HG03354 (cell line): Measurements from ENCODE around the gene AKR1C1.
"Not testable (repeated sequence)": the region's sequence is repeated elsewhere in the genome, so short reads cannot be mapped to it uniquely, and the experiment has no call there.

ENCODE experiments used
- ATAC-seq: cut with Tn5 transposase; IDR thresholded peaks from one replicate; pipeline ENCODE4 v1.9.1; 2021; ENCODE audit warnings: mild to moderate bottlenecking; ENCODE audit not compliant: unreplicated experiment, poor library complexity, severe bottlenecking

The AKR1C1 gene

GRCh38 chr10:5010043-5010442 lies 46.8 kb downstream of the AKR1C1 start:
- ATAC-seq: not testable (repeated sequence)

DNA sequence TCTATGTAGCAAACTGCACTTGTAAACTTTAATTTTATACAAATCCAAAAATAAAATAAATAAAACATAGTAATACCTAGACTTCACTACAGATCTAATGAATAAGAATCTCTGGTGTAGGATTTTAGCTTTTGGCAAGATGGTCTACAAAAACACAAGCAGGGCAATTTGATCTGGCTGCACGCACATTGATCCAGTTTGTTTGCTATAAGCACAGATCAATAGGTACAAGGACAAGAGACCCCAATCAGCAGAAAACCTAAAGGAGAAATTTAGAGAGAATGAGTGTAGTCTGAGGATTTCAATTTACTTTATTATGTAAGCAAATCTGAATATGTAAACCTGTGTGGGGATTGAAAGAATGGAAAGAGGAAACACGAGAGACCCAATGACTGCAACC lies 48.2 kb downstream of the AKR1C1 start:
- not testable (repeated sequence) for ATAC-seq

DNA sequence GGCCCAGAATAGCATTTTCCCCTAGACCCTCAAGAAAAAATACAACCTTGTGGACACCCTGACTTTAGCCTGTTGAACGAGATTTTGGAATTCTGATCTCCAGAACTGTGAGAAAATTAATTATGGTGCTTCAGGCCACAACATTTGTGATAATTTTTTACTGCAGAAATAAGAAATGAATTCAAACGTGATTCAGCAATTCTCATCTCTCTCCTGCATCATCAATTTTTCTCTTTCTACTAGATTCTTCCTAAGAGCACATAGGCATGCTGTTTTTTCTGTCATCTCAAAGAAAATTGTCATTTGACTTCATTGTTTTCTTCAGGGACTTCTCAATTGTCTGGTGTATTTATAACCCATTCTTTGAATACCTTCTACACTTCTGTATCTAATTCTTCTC lies 49.4 kb downstream of the AKR1C1 start:
- no peak for ATAC-seq

DNA sequence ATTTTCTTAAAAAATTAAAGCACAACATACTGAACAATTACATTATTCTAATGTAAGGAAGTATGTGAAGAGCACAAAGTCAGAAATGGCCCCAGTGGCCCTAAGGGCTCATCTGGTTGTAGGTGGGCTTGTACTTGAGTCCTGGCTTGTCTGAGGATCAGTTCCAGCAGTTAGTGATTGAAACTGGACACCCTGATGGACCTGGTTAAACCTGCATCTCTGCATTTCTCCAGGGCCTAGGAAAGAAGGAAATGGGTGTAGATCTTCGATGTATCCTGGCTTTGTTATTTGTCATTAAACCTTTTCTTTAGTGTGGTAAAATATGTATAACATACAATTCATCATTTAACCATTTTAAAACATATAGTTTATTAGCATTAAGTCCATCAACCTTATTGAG lies 50.2 kb downstream of the AKR1C1 start:
- no peak for ATAC-seq

DNA sequence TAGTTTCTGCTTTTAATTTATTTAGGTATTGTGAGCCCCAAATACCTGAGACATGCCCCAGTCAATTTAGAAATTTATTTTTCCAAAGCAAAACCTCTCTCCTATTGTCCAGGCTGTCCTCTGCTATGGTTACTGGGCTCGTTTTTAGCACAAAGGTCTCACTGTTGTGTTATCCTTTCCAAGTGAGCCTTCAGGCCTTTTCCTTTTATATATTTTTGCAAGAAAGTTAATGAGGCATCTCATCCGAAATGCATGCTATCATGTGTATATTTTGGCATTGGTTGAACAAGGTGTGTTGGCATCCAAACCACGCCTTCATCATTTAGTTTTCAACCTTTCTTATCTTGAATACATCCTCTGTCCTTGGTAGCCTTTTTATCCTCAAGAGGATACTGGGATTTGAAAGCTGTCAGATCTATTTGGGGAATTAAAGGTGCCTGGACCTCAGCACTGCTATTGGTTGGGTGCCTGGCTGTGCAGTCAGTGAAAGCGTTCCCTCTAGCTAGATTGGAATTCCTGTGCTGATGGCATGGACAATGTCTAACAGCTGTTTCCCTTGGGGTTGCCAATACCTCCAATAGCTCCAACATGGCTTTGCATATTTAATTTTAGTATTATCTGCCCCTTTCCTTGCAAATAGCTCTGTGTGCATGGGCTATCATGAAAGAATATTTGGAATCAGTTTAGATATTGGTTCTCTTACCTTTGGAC lies 51.1 kb downstream of the AKR1C1 start:
- not testable (repeated sequence) for ATAC-seq

DNA sequence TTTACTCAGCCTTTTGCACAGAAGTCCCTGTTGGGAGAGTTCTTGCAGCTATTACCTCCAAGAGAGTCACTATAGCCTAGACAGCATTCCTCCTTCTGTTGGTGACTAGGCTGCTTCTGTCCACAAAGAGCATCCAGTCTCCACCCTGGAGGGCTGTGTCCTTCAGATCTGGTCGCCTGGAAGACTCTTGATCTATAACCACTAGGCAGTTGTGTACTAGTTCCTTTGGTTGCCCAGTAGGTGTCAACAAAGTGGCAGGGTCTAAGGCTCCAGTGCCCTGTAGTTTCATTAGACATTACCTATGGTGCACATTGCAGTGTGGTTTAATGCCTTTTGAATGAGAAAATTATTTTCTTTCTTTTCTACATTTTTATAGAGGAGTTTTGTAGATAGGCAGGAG lies 51.7 kb downstream of the AKR1C1 start:
- no peak for ATAC-seq

DNA sequence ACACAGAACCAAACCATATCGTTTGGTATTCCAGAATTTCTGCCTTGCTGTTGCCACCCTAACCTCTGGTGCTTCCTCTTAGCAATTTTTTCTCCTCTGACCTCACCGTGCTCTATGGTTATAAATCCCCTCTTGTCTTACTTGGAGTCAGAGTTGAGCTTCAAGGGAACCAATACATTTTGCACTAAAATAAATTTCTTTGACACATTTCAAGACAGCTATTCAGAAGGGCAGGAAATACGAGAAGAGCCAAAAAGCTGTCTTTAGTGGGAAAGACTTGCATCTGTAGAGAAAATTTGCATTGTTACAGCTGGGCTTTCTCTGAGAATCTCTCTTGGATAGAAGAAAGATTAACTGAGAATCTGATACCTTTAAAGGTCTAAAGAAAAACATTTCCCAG lies 54.9 kb downstream of the AKR1C1 start:
- ATAC-seq: no peak

- not testable (repeated sequence) for ATAC-seq
Observed at GRCh38 chr10:5018671-5019277, 55.6 kb downstream of the AKR1C1 start.

DNA sequence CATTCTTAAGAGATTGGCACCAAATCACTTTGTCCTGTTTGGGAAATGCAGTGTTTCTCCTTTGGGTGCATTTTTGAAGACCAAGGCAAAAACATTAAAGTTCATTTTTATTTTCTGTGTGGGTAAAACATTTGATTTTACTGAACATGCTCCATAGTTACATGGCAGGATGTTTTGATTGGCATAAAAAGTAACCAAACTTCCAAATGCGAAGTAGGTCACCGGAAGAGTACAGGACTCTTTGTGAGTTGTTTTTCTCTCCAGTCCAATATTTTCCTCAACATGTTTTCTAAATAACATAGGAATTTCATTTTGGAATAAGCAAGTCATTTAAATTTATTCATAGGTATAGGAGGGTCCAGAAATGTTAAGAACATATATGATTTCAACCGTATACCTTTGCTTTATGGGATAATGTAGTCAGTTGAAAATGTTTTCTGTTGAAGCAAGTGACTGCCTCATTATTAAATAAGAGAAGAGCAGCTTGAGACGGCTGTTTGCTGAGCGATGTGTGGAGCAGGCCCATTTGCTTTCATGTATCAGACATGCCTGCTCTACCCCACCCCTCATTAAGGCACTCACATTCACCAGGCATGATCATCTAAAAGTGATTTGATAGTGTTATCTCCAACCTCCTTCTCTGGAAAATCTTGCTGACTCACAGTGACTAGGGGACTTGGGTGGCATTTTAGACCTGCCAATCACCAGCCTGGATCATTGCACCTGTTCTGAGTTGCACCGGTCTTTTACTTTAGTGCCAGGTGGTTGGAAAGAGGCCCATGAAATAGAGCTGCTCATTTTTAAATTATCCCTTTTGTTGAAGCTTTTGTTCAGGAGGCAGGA lies 56.8 kb downstream of the AKR1C1 start:
- not testable (repeated sequence) for ATAC-seq

DNA sequence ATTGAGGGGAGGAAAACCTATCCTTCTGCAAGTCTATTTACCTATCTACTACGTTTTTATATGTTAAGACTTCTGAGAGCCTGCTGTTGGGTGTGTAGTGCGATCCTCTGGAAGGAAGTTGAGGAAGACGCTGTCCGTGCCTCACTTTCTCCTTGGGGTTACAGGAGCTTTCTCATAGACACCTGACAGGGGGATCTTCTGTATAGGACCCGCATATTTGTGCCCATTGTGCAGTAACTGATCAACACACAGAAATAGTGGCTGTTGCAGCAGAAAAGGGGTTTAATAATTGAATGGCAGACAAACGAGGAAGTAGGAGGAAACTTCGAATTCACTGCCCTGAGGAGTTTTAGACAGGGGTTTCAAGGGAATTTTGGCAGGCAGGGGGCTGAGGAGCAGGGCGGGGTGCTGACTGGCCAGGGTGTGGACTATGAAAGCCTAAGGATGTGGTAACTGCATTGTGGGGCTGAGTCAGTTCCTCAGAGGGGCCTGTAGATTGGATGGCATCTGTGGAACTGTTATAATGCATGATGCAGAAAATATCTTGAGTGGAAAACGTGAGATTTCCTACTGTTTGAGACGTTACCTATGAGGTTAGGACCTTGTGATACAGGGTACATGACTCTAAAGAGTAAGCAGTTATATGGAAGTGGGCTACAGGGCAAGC lies 58.5 kb downstream of the AKR1C1 start:
- not testable (repeated sequence) for ATAC-seq

DNA sequence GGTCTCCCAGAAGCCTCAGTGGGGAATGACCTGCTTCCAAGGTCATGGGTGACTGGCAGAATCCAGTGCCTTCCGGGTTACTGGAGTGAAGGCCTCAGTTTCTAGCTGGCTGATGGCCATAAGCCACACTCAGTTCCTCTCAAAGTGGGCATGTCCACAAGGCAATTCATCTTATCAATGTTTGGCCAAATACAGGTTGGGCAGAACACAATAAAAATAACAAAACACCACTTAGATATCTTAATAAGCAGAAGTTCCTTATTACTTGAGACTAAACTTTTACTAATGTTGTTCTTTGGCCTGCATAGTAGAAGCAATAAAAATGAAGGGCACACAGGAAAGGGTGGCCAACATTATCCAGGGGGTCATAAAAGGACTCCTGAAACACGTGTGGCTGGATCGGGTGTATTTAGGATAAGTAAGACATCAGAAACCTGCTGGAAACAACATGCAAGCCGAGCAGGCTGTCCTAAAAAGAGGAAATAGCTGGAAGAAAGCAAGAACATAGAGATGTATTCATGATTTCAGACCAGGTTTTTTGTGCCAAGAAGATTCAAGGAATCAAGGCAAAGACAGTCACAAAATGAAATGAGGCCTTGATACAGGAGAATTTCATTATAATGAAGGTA lies 60.1 kb downstream of the AKR1C1 start:
- no peak for ATAC-seq

- ATAC-seq: not testable (repeated sequence)
Observed at GRCh38 chr10:5025461-5025881, 62.3 kb downstream of the AKR1C1 start.

GRCh38 chr10:5030989-5031388 lies 67.8 kb downstream of the AKR1C1 start:
- no peak for ATAC-seq

DNA sequence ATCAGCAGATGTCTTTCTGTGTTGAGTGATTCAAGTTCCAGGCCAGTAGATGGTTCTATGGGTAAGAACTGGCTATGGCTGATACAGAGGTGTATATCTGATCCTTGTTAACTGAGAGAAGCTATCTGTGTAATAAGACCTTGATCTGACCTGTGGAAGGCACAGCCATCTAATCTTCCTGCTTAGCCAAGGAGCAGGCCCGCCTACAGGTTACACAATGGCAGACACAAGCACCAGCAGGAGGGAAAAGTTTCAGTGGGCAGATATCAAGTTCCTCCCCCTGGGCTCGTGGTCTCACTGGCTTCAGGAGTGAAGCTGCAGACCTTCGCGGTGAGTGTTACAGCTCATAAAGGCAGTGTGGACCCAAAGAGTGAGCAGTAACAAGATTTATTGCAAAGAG lies 68.4 kb downstream of the AKR1C1 start:
- not testable (repeated sequence) for ATAC-seq

DNA sequence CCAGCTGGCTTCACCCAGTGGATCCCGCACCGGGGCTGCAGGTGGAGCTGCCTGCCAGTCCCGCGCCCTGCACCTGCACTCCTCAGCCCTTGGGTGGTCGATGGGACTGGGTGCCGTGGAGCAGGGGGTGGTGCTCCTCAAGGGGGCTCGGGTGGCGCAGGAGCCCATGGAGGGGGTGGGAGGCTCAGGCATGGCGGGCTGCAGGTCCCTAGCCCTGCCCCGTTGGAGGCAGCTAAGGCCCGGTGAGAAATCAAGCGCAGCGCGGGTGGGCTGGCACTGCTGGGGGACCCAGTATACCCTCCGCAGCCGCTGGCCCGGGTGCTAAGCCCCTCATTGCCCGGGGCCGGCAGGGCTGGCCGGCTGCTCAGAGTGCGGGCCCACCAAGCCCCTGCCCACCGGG lies 69.2 kb downstream of the AKR1C1 start:
- ATAC-seq: not testable (repeated sequence)
